ENCODE measurements around the gene ZC3H7A.
A peak's percentile ranks its signal among the peaks of the same experiment; 100 is the strongest.

The ZC3H7A gene

GRCh38 chr16:11755022-11755760, 41.9 kb downstream of the ZC3H7A start:
- Histone ChIP-seq H3K9ac (ENCODE audit: low read length) (no peak overlapping the region), H3K27me3 (ENCODE audit: control insufficient read depth, insufficient read depth, low read length) (no peaks in the 10 kb centered on the region), H3K27ac (ENCODE audit: low read depth, low read length) (no peak overlapping the region), H3K4me1 (ENCODE audit: control insufficient read depth, insufficient read depth, low read length) (no peaks in the 10 kb centered on the region), H3K36me3 (ENCODE audit: control insufficient read depth, insufficient read depth, low read length) (peaks cover 19% of the 10 kb centered on the region), H3K4me3 (ENCODE audit: low read length) (no peak overlapping the region)

GRCh38 chr16:11752856-11753255, 44.2 kb downstream of the ZC3H7A start:
- Histone ChIP-seq H3K4me3 (ENCODE audit: low read length) (no peak overlapping the region), H3K27me3 (ENCODE audit: control insufficient read depth, insufficient read depth, low read length) (no peaks in the 10 kb centered on the region), H3K9ac (ENCODE audit: low read length) (no peak overlapping the region), H3K27ac (ENCODE audit: low read depth, low read length) (no peak overlapping the region), H3K36me3 (ENCODE audit: control insufficient read depth, insufficient read depth, low read length) (peaks cover 23% of the 10 kb centered on the region), H3K4me1 (ENCODE audit: control insufficient read depth, insufficient read depth, low read length) (no peaks in the 10 kb centered on the region)

GRCh38 chr16:11750056-11750455, 47.0 kb downstream of the ZC3H7A start:
- no peak overlapping the region for H3K4me3 ChIP-seq (ENCODE audit: low read length)
- H3K27ac ChIP-seq (ENCODE audit: low read depth, low read length): no peak overlapping the region
- H3K36me3 ChIP-seq (ENCODE audit: control insufficient read depth, insufficient read depth, low read length): peaks cover 19% of the 10 kb centered on the region
- no peaks in the 10 kb centered on the region for H3K4me1 ChIP-seq (ENCODE audit: control insufficient read depth, insufficient read depth, low read length)
- H3K27me3 ChIP-seq (ENCODE audit: control insufficient read depth, insufficient read depth, low read length): no peaks in the 10 kb centered on the region
- no peak overlapping the region for H3K9ac ChIP-seq (ENCODE audit: low read length)

- H3K36me3 ChIP-seq (ENCODE audit: control insufficient read depth, insufficient read depth, low read length): peaks cover 19% of the 10 kb centered on the region
- no peaks in the 10 kb centered on the region for H3K27me3 ChIP-seq (ENCODE audit: control insufficient read depth, insufficient read depth, low read length)
- H3K9ac ChIP-seq (ENCODE audit: low read length): peak overlapping the region; percentile 17
- H3K27ac ChIP-seq (ENCODE audit: low read depth, low read length): no peak overlapping the region
- H3K4me3 ChIP-seq (ENCODE audit: low read length): no peak overlapping the region
- no peaks in the 10 kb centered on the region for H3K4me1 ChIP-seq (ENCODE audit: control insufficient read depth, insufficient read depth, low read length)
These were observed 48.4 kb downstream of the ZC3H7A start for GRCh38 chr16:11748404-11749254.

- Histone ChIP-seq H3K4me1 (ENCODE audit: control insufficient read depth, insufficient read depth, low read length) (no peaks in the 10 kb centered on the region), H3K36me3 (ENCODE audit: control insufficient read depth, insufficient read depth, low read length) (peaks cover 17% of the 10 kb centered on the region), H3K9ac (ENCODE audit: low read length) (no peak overlapping the region), H3K27me3 (ENCODE audit: control insufficient read depth, insufficient read depth, low read length) (no peaks in the 10 kb centered on the region), H3K27ac (ENCODE audit: low read depth, low read length) (no peak overlapping the region), H3K4me3 (ENCODE audit: low read length) (no peak overlapping the region)
These were observed 49.1 kb downstream of the ZC3H7A start for GRCh38 chr16:11747949-11748403.

GRCh38 chr16:11744075-11744470, 53.0 kb downstream of the ZC3H7A start:
- Histone ChIP-seq H3K4me3 (ENCODE audit: low read length) (peak overlapping the region; percentile 76), H3K27ac (ENCODE audit: low read depth, low read length) (no peak overlapping the region), H3K27me3 (ENCODE audit: control insufficient read depth, insufficient read depth, low read length) (no peaks in the 10 kb centered on the region), H3K4me1 (ENCODE audit: control insufficient read depth, insufficient read depth, low read length) (peaks cover 14% of the 10 kb centered on the region), H3K9ac (ENCODE audit: low read length) (no peak overlapping the region), H3K36me3 (ENCODE audit: control insufficient read depth, insufficient read depth, low read length) (peaks cover 2% of the 10 kb centered on the region)

GRCh38 chr16:11743308-11744074, 53.6 kb downstream of the ZC3H7A start:
- Histone ChIP-seq H3K27me3 (ENCODE audit: control insufficient read depth, insufficient read depth, low read length) (no peaks in the 10 kb centered on the region), H3K36me3 (ENCODE audit: control insufficient read depth, insufficient read depth, low read length) (peaks cover 2% of the 10 kb centered on the region), H3K27ac (ENCODE audit: low read depth, low read length) (peak overlapping the region; percentile 95), H3K4me3 (ENCODE audit: low read length) (peak overlapping the region; percentile 76), H3K9ac (ENCODE audit: low read length) (peak overlapping the region; percentile 65), H3K4me1 (ENCODE audit: control insufficient read depth, insufficient read depth, low read length) (peaks cover 14% of the 10 kb centered on the region)

GRCh38 chr16:11742536-11743307, 54.3 kb downstream of the ZC3H7A start, which contains the start of gene TXNDC11:
Gene TXNDC11 (minus strand): TSS chr16:11742857. CDS start chr16:11742730, 127 bp downstream.
- Histone ChIP-seq H3K4me1 (ENCODE audit: control insufficient read depth, insufficient read depth, low read length) (peaks cover 14% of the 10 kb centered on the region), H3K27me3 (ENCODE audit: control insufficient read depth, insufficient read depth, low read length) (no peaks in the 10 kb centered on the region), H3K27ac (ENCODE audit: low read depth, low read length) (peak within 1 kb of the TSS; percentile 95), H3K9ac (ENCODE audit: low read length) (peak within 1 kb of the TSS; percentile 65), H3K4me3 (ENCODE audit: low read length) (peak within 1 kb of the TSS; percentile 76), H3K36me3 (ENCODE audit: control insufficient read depth, insufficient read depth, low read length) (no peaks in the 10 kb centered on the region)

GRCh38 chr16:11742093-11742535, 54.9 kb downstream of the ZC3H7A start:
- H3K4me3 ChIP-seq (ENCODE audit: low read length): peak overlapping the region; percentile 70
- peaks cover 14% of the 10 kb centered on the region for H3K4me1 ChIP-seq (ENCODE audit: control insufficient read depth, insufficient read depth, low read length)
- peak overlapping the region; percentile 63 for H3K9ac ChIP-seq (ENCODE audit: low read length)
- no peaks in the 10 kb centered on the region for H3K36me3 ChIP-seq (ENCODE audit: control insufficient read depth, insufficient read depth, low read length)
- H3K27me3 ChIP-seq (ENCODE audit: control insufficient read depth, insufficient read depth, low read length): no peaks in the 10 kb centered on the region
- peak overlapping the region; percentile 95 for H3K27ac ChIP-seq (ENCODE audit: low read depth, low read length)

- H3K4me1 ChIP-seq (ENCODE audit: control insufficient read depth, insufficient read depth, low read length): peaks cover 19% of the 10 kb centered on the region
- peak overlapping the region; percentile 20 for H3K27ac ChIP-seq (ENCODE audit: low read depth, low read length)
- H3K4me3 ChIP-seq (ENCODE audit: low read length): peak overlapping the region; percentile 70
- peaks cover 5% of the 10 kb centered on the region for H3K36me3 ChIP-seq (ENCODE audit: control insufficient read depth, insufficient read depth, low read length)
- H3K27me3 ChIP-seq (ENCODE audit: control insufficient read depth, insufficient read depth, low read length): no peaks in the 10 kb centered on the region
- no peak overlapping the region for H3K9ac ChIP-seq (ENCODE audit: low read length)
These were observed 56.5 kb downstream of the ZC3H7A start for GRCh38 chr16:11740567-11740966.

GRCh38 chr16:11738742-11739544, 58.1 kb downstream of the ZC3H7A start:
- Histone ChIP-seq H3K9ac (ENCODE audit: low read length) (no peak overlapping the region), H3K27me3 (ENCODE audit: control insufficient read depth, insufficient read depth, low read length) (no peaks in the 10 kb centered on the region), H3K4me1 (ENCODE audit: control insufficient read depth, insufficient read depth, low read length) (peaks cover 19% of the 10 kb centered on the region), H3K4me3 (ENCODE audit: low read length) (peak overlapping the region; percentile 9), H3K36me3 (ENCODE audit: control insufficient read depth, insufficient read depth, low read length) (peaks cover 12% of the 10 kb centered on the region), H3K27ac (ENCODE audit: low read depth, low read length) (no peak overlapping the region)

Data from rectal smooth muscle tissue (tissue), 1 donor.